Caco-2 (cell line): ENCODE measurements around the gene MRPS35. TPM values are rescaled to one million over a fixed set of nuclear protein-coding genes. Genes with fewer than 3 reads are reported as not detected.

Experiments
- BruUV-seq: library from RNA; stranded (reverse); fragments of 400-500 nt; replicated peaks from 2 replicates; lab custom pipeline; 2021; lab: Mats Ljungman, UMichigan
- CTCF ChIA-PET: fragments of 300-600 bp; sonication (Branson Sonifier 250); formaldehyde crosslinking; loops from one replicate; lab custom pipeline; 2022; ENCODE audit warnings: antibody characterized with exemption; lab: Charles Lee
- POLR2A ChIA-PET: fragments of 300-600 bp; sonication (Branson Sonifier 250); formaldehyde crosslinking; loops from one replicate; lab custom pipeline; 2022; ENCODE audit warnings: antibody characterized with exemption; lab: Charles Lee
- DNase-seq, 2 experiments: peaks; one replicate each; pipeline versions ENCODE4 v3.0.0 to v3.0.0-alpha.2; 2020 to 2022
- H3K27me3 ChIP-seq: replicated peaks from 2 replicates; pipeline ENCODE4 v1.6.0; 2011; ENCODE audit warnings: low read length; ENCODE audit not compliant: control insufficient read depth, insufficient read depth
- H3K36me3 ChIP-seq: 2 replicates; pipeline ENCODE4 v1.5.1; 2011; ENCODE audit warnings: low read length; ENCODE audit not compliant: control insufficient read depth, insufficient read depth
- H3K4me1 ChIP-seq: fragments of 250-450 bp; sonication (Bioruptor Pico); 2 replicates; pipeline ENCODE4 v1.5.1; 2020; ENCODE audit warnings: mild to moderate bottlenecking
- H3K4me3 ChIP-seq: 2 replicates; pipeline ENCODE4 v1.5.1; 2011; ENCODE audit warnings: low read depth, mild to moderate bottlenecking, control low read depth, low read length
- H3K9me3 ChIP-seq: fragments of 250-450 bp; sonication (Bioruptor Pico); 2 replicates; pipeline ENCODE4 v1.5.1; 2020; ENCODE audit warnings: mild to moderate bottlenecking, moderate library complexity
- H3K27ac Mint-ChIP-seq: one replicate; pipeline ENCODE4 v1.8.0; 2022; ENCODE audit warnings: mixed read lengths; ENCODE audit not compliant: unreplicated experiment
- H3K27me3 Mint-ChIP-seq: one replicate; pipeline ENCODE4 v1.8.0; 2022; ENCODE audit warnings: mixed read lengths; ENCODE audit not compliant: insufficient read depth, unreplicated experiment
- H3K36me3 Mint-ChIP-seq: one replicate; pipeline ENCODE4 v1.8.0; 2022; ENCODE audit warnings: mild to moderate bottlenecking, mixed read lengths; ENCODE audit not compliant: insufficient read depth, unreplicated experiment
- H3K4me1 Mint-ChIP-seq: one replicate; pipeline ENCODE4 v1.8.0; 2022; ENCODE audit warnings: low read depth, mixed read lengths; ENCODE audit not compliant: unreplicated experiment
- H3K4me3 Mint-ChIP-seq: one replicate; pipeline ENCODE4 v1.8.0; 2022; ENCODE audit warnings: mild to moderate bottlenecking, moderate library complexity, mixed read lengths; ENCODE audit not compliant: unreplicated experiment
- H3K9me3 Mint-ChIP-seq: one replicate; pipeline ENCODE4 v1.8.0; 2022; ENCODE audit warnings: mixed read lengths; ENCODE audit not compliant: unreplicated experiment
- CTCF ChIP-seq, 2 experiments: fragments of 200-600 bp in 1 of 2; IDR thresholded peaks; 1 replicate in 1 of 2; 2 replicates in 1 of 2; pipeline versions ENCODE4 v1.5.1 to v1.8.0; 2011 to 2022; ENCODE audit warnings: antibody characterized with exemption in 1 of 2, control low read depth in 1 of 2, inconsistent platforms in 1 of 2, low read depth in 1 of 2, low read length in 1 of 2, mild to moderate bottlenecking in 1 of 2, moderate library complexity in 1 of 2; ENCODE audit not compliant: insufficient read depth in 1 of 2, severe bottlenecking in 1 of 2, unreplicated experiment in 1 of 2
- intact Hi-C: fragments of 100-400 bp; cut with micrococcal nuclease; formaldehyde crosslinking; loops from one replicate; pipeline ENCODE4 v1.10.0; 2022; ENCODE audit not compliant: unreplicated experiment
- total RNA-seq: library from RNA; stranded (reverse); gene quantifications from 2 replicates; pipeline ENCODE4 v1.2.3, GENCODE V29; 2022

MRPS35 gene
- total RNA-seq, 1 experiment from 2014 or later, result 135 TPM

GRCh38 chr12:27667540-27667939, 43.1 kb upstream of the MRPS35 start:
- no peaks in the 10 kb centered on the region for H3K36me3 ChIP-seq
- DNase-seq, result no peak
- Mint-ChIP-seq H3K36me3 (peaks cover 63% of the 10 kb centered on the region), H3K4me1 (no peaks in the 10 kb centered on the region), H3K27ac (no peak overlapping the region), H3K9me3 (no peaks in the 10 kb centered on the region), H3K27me3 (no peaks in the 10 kb centered on the region), H3K4me3 (no peak overlapping the region)
- POLR2A ChIA-PET, result no interaction called here
- no peak for TF ChIP-seq CTCF (IDR thresholded peaks at IDR 0.05; ENCODE audit: insufficient read depth in 1 of 2, low read depth in 1 of 2, low read length in 1 of 2, severe bottlenecking in 1 of 2, unreplicated experiment in 1 of 2)
- no peak overlapping the region for H3K4me3 ChIP-seq
- intact Hi-C loops, result no loop called here
- H3K27me3 ChIP-seq, result no peaks in the 10 kb centered on the region
- no peaks in the 10 kb centered on the region for H3K4me1 ChIP-seq
- BruUV-seq, result no TSS peak
- CTCF ChIA-PET, result no interaction called here
- H3K9me3 ChIP-seq, result no peaks in the 10 kb centered on the region

GRCh38 chr12:27672051-27672450, 38.6 kb upstream of the MRPS35 start:
- Histone ChIP-seq H3K9me3 (no peaks in the 10 kb centered on the region), H3K4me1 (no peaks in the 10 kb centered on the region), H3K4me3 (no peak overlapping the region), H3K36me3 (no peaks in the 10 kb centered on the region), H3K27me3 (no peaks in the 10 kb centered on the region)
- Mint-ChIP-seq H3K9me3 (no peaks in the 10 kb centered on the region), H3K36me3 (peaks cover 67% of the 10 kb centered on the region), H3K27ac (no peak overlapping the region), H3K4me3 (no peak overlapping the region), H3K27me3 (no peaks in the 10 kb centered on the region), H3K4me1 (no peaks in the 10 kb centered on the region)
- ChIA-PET POLR2A (no interaction called here), CTCF (no interaction called here)
- no peak for DNase-seq
- intact Hi-C loops, result no loop called here
- no TSS peak for BruUV-seq
- TF ChIP-seq CTCF (IDR thresholded peaks at IDR 0.05; ENCODE audit: insufficient read depth in 1 of 2, low read depth in 1 of 2, low read length in 1 of 2, severe bottlenecking in 1 of 2, unreplicated experiment in 1 of 2), result no peak

- CTCF ChIA-PET, result no interaction called here
- no peaks in the 10 kb centered on the region for H3K9me3 ChIP-seq
- Mint-ChIP-seq H3K4me3 (no peak overlapping the region), H3K27me3 (no peaks in the 10 kb centered on the region), H3K27ac (no peak overlapping the region), H3K9me3 (no peaks in the 10 kb centered on the region), H3K4me1 (no peaks in the 10 kb centered on the region), H3K36me3 (peaks cover 67% of the 10 kb centered on the region)
- POLR2A ChIA-PET, result no interaction called here
- TF ChIP-seq CTCF (IDR thresholded peaks at IDR 0.05; ENCODE audit: insufficient read depth in 1 of 2, low read depth in 1 of 2, low read length in 1 of 2, severe bottlenecking in 1 of 2, unreplicated experiment in 1 of 2), result no peak
- no peak overlapping the region for H3K4me3 ChIP-seq
- BruUV-seq, result no TSS peak
- H3K36me3 ChIP-seq, result no peaks in the 10 kb centered on the region
- intact Hi-C loops, result no loop called here
- no peaks in the 10 kb centered on the region for H3K4me1 ChIP-seq
- DNase-seq, result no peak
- no peaks in the 10 kb centered on the region for H3K27me3 ChIP-seq
Measured at GRCh38 chr12:27672643-27673042, 38.0 kb upstream of the MRPS35 start.
